ENCODE data around the gene TRIM15. TPM values are rescaled to one million over a fixed set of nuclear protein-coding genes. Genes with fewer than 3 reads are reported as not detected.

TRIM15 gene
- total and polyA plus RNA-seq, 12 donors = not detected

DNA sequence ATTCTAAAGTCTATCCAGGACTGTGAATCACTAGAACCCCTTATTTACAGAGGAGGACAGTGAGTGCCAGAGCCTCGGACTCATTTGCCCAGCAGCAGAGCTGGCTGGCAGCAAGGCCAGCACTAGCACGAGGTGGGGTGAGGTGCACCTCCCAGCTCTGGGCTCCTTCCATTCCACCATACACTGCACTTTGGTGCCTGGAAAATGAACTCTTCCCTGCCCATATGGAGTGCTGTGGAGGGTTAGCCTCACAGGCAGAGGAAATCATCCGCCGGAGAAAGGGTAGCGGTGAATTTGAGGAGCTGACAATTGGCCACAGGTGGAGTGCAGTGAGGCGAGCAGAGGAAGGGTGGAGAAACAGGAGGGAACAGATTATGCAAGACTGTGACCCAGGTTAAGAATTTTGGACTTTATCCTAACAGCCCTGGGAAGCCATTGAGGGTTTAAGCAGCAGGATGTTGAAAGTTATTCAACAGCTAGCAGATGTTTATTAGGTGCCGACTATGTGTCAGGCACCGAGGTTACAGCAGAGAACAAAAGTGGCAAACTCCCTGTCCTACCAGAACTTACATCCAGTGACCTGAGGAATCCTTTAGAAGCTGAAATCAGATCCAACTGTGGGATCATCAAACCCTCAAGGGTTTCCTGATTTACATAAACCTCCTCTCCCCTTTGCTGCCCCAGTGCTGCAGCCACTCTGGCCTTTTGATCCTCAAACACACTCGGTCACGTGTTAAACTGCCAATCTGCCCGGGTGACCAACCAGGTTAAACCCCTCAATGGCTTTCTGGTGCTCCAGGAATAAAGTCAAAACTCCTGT lies 43.7 kb downstream of the TRIM15 start:
- no peaks in the 10 kb centered on the region for H3K27me3 ChIP-seq
- peaks cover 27 to 39% of the 10 kb centered on the region in 2 donors for H3K4me1 ChIP-seq (replicated peaks in 1 of 2)
- H3K27ac ChIP-seq = peak overlapping the region in 4 of 5 donors; percentile 9 to 79 (median 48)
- no peaks in the 10 kb centered on the region for H3K9me3 ChIP-seq (replicated peaks in 1 of 3)
- H3K4me3 ChIP-seq = no peak overlapping the region
- H3K36me3 ChIP-seq (replicated peaks in 1 of 2) = no peaks in the 10 kb centered on the region
- intact Hi-C loops (cut with DNase I) = no loop called here
- TF ChIP-seq, protein P1, sequence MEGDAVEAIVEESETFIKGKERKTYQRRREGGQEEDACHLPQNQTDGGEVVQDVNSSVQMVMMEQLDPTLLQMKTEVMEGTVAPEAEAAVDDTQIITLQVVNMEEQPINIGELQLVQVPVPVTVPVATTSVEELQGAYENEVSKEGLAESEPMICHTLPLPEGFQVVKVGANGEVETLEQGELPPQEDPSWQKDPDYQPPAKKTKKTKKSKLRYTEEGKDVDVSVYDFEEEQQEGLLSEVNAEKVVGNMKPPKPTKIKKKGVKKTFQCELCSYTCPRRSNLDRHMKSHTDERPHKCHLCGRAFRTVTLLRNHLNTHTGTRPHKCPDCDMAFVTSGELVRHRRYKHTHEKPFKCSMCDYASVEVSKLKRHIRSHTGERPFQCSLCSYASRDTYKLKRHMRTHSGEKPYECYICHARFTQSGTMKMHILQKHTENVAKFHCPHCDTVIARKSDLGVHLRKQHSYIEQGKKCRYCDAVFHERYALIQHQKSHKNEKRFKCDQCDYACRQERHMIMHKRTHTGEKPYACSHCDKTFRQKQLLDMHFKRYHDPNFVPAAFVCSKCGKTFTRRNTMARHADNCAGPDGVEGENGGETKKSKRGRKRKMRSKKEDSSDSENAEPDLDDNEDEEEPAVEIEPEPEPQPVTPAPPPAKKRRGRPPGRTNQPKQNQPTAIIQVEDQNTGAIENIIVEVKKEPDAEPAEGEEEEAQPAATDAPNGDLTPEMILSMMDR (IDR thresholded peaks at IDR 0.05) = no peak
- TF ChIP-seq POLR2A (IDR thresholded peaks at IDR 0.05) = no peak
- DNase-seq = peak in 6 of 7 donors; percentile 41 to 73 (median 62)
- WGBS, 4 donors = 52 to 66% (median 55%) methylated on average over 8 to 11 of the region's 11 CpGs

DNA sequence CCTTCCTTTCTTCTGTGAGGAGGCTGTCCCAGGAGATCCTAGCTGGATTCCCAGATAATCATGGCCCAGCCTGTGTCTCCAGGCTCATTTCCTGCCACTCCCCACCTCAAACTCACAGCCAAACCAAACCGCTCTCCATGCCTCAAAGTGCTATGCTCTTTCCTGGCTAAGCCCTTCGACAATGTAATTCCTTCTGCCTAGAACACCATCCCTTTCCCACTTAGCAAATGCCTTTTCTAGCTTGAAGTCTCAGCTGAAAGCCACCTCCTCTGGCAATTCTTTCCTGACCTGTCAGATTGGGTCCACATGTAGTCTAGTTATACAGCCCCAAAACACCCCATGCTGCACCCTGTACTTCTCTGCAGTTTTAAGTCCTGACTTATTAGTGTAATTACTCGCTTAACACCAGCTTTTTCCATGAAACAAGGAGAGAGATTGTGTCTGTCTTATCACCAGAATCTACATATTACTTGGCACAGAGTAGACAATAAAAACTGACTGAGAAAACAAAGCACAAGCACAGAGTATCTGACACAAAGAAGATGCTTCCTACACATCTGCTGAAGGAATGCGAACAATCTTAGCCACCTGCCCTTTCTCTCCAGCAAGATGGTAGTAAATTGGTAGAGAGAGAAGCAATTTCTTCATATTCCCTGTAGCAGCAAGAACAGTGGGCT lies 44.4 kb downstream of the TRIM15 start:
- Histone ChIP-seq H3K4me3 (no peak overlapping the region), H3K36me3 (replicated peaks in 1 of 2) (no peaks in the 10 kb centered on the region), H3K27me3 (no peaks in the 10 kb centered on the region), H3K9me3 (replicated peaks in 1 of 3) (no peaks in the 10 kb centered on the region), H3K4me1 (replicated peaks in 1 of 2) (peaks cover 33 to 38% of the 10 kb centered on the region in 2 donors), H3K27ac (peak overlapping the region in 4 of 5 donors; percentile 9 to 79 (median 48))
- intact Hi-C loops (cut with DNase I) = no loop called here
- TF ChIP-seq POLR2A (IDR thresholded peaks at IDR 0.05) = no peak
- TF ChIP-seq, protein P1 (IDR thresholded peaks at IDR 0.05) = no peak
- DNase-seq = no peak
- 69 to 87% (median 76%) methylated on average over 4 of the region's 4 CpGs for WGBS, 4 donors

DNA sequence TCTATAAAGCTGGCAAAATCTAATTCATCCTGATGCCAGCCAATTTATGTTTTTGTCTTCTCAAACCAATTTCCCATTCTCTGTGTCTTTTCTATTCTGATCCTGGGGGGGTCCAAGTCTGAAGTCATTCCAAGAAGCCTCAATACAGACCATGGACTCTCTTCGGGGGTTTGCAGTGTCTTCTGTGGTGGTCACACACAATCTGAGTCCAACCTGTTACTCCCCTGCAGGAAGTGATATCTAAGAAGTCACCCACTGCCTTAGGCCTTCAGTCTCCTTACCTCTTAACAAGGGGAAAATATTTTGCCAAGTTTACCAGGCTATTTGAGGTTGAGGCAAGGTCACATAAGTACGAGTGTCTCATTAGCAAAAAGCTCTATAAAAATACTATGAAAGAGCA lies 48.0 kb downstream of the TRIM15 start:
- DNase-seq = no peak
- TF ChIP-seq, protein P1 (IDR thresholded peaks at IDR 0.05) = no peak
- TF ChIP-seq POLR2A (IDR thresholded peaks at IDR 0.05) = no peak
- Histone ChIP-seq H3K4me3 (no peak overlapping the region), H3K4me1 (replicated peaks in 1 of 2) (peaks cover 32 to 37% of the 10 kb centered on the region in 2 donors), H3K27me3 (no peaks in the 10 kb centered on the region), H3K27ac (peak overlapping the region in 1 of 5 donors; percentile 5), H3K9me3 (replicated peaks in 1 of 3) (no peaks in the 10 kb centered on the region), H3K36me3 (replicated peaks in 1 of 2) (no peaks in the 10 kb centered on the region)
- 30 to 66% (median 47%) methylated on average over 2 of the region's 2 CpGs for WGBS, 4 donors
- intact Hi-C loops (cut with DNase I) = no loop called here

DNA sequence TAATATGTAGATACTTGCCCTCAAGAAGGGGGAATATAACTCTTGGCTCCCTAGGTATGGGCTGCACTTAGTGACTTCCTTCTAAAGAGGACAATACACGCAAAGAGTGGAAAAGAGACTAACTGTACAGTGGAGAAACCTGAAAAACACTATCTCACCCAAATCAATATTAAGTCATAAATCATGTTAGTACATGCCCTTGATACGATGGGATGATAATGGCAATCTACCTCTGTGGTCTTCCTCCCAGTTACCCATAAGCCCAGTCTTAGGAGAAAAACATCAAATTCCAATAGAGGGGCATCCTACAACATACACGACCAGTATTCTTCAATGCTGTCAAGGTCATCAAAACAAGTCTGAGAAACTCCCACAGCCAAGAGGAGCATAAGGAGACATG lies 48.6 kb downstream of the TRIM15 start:
- intact Hi-C loops (cut with DNase I) = no loop called here

More for the DNA sequence above, 48.6 kb downstream of the TRIM15 start:
- peak overlapping the region in 1 of 4 donors; percentile 60 for H3K4me3 ChIP-seq
- H3K27ac ChIP-seq = peak overlapping the region in 1 of 5 donors; percentile 98
- TF ChIP-seq, protein P1 (IDR thresholded peaks at IDR 0.05) = no peak
- no peak for TF ChIP-seq POLR2A (IDR thresholded peaks at IDR 0.05)
- WGBS, 4 donors = 23 to 31% (median 27%) methylated on average over 3 of the region's 3 CpGs
- DNase-seq = no peak
- H3K9me3 ChIP-seq (replicated peaks in 1 of 3) = no peaks in the 10 kb centered on the region
- peaks cover 26 to 31% of the 10 kb centered on the region in 2 donors for H3K4me1 ChIP-seq (replicated peaks in 1 of 2)
- H3K27me3 ChIP-seq = no peaks in the 10 kb centered on the region
- no peaks in the 10 kb centered on the region for H3K36me3 ChIP-seq (replicated peaks in 1 of 2)

All from adrenal gland (tissue), 12 donors.